ENCODE data around the gene BCL2L12. TPM values are rescaled to one million over a fixed set of nuclear protein-coding genes. Genes with fewer than 3 reads are reported as not detected.
A peak's percentile ranks its signal among the peaks of the same experiment; 100 is the strongest.

Gene BCL2L12
- total and polyA plus RNA-seq, 2 of the 13 experiments (the other 11 are each of a cell fraction or from before 2014, with no cell fraction given), result 26.8 to 40.8 TPM

GRCh38 chr19:49664171-49665035 is 1.3 kb upstream of the BCL2L12 start:
- H3K9ac ChIP-seq (ENCODE audit: insufficient read depth, low read depth, low read length), result peak overlapping the region; percentile 90
- intact Hi-C loops (cut with micrococcal nuclease; ENCODE audit: unreplicated experiment), result loop anchor here (2.0 kb wide), 1 partner anchor 24 kb away; the partner anchor contains the start of gene RRAS
- BruUV-seq (replicated peaks), result no TSS peak
- ATAC-seq (peak; percentile 76), DNase-seq (ENCODE audit: low spot score) (peak; percentile 80), FAIRE-seq (peak; percentile 56)
- no peak overlapping the region for H2AFZ ChIP-seq (ENCODE audit: low read length)
- H4K20me1 ChIP-seq (ENCODE audit: insufficient read depth, low read length), result peaks cover 5% of the 10 kb centered on the region; the same call in 1 of the 2 replicates
- H3K79me2 ChIP-seq (ENCODE audit: insufficient read depth, low read length), result peaks cover 30% of the 10 kb centered on the region
- no peaks in the 10 kb centered on the region for H3K9me3 ChIP-seq (ENCODE audit: low read length)
- H3K27ac ChIP-seq (ENCODE audit: extremely low read length, insufficient read depth, low read length), result peak overlapping the region; percentile 74
- peaks cover 27% of the 10 kb centered on the region for H3K4me1 ChIP-seq (ENCODE audit: insufficient read depth, low read length)
- H3K4me3 ChIP-seq (replicated peaks in 1 of 3; ENCODE audit: insufficient read depth in 1 of 3, low read depth in 2 of 3, low read length in 3 of 3), result peak overlapping the region; percentile 63 to 96 (median 93)
- WGBS (ENCODE audit: low lambda C conversion rate), result under 1% methylated on average over 26 of the region's 53 CpGs
- no peaks in the 10 kb centered on the region; a peak in 1 of 5 replicates for H3K27me3 ChIP-seq (ENCODE audit: control insufficient read depth in 1 of 2, insufficient read depth in 2 of 2, low read length in 2 of 2)
- H3K36me3 ChIP-seq (replicated peaks in 1 of 2; ENCODE audit: control insufficient read depth in 1 of 2, insufficient read depth in 2 of 2, low read length in 2 of 2), result peaks cover 7 to 36% of the 10 kb centered on the region in 2 experiments
- in situ Hi-C loops (cut with HindIII; ENCODE audit: extremely low pct_ligation_motif_present, low pct_unique_long_range_greater_than_20kb), result no loop called here
- POLR2A ChIA-PET, result interaction anchor here (0.8 to 5.7 kb wide), 9 partner anchors 8 to 152 kb away, joined by 3 to 92 read pairs (median 4); partner anchors contain the start of genes FCGRT, PRMT1, RRAS and SCAF1
- peak overlapping the region; percentile 98 for H3K4me2 ChIP-seq (ENCODE audit: low read depth, low read length)
- CTCF ChIA-PET (ENCODE audit: low intra/inter-chr PET ratio, low total read pairs), result no interaction called here
- peak; percentile 53; the same call in 1 of the 2 replicates for TF ChIP-seq ZNF639 (CRISPR knock-in tag; conservative IDR thresholded peaks at IDR 0.05)
- TF ChIP-seq ZNF878 (CRISPR knock-in tag; IDR thresholded peaks at IDR 0.05), result no peak
- TF ChIP-seq ZBTB33 (CRISPR knock-in tag; IDR thresholded peaks at IDR 0.05), result 0 out of 2 replicates have a peak, but pooled peaks have one; percentile 40
- TF ChIP-seq REST (IDR thresholded peaks at IDR 0.05; ENCODE audit: borderline replicate concordance in 1 of 2, low read depth in 1 of 2, low read length in 2 of 2), result peak in 1 of 2 experiments; percentile 18; a peak in 1 of 4 replicates
- TF ChIP-seq ZBTB20 (CRISPR knock-in tag; IDR thresholded peaks at IDR 0.05; ENCODE audit: borderline replicate concordance, low read depth), result peak; percentile 20; the same call in 1 of the 2 replicates
- TF ChIP-seq RBFOX2 (IDR thresholded peaks at IDR 0.05; ENCODE audit: low read depth, low read length), result peak; percentile 81
- no peak for TF ChIP-seq ZNF275 (CRISPR knock-in tag; IDR thresholded peaks at IDR 0.05; ENCODE audit: borderline replicate concordance)
- TF ChIP-seq CENPT (CRISPR knock-in tag; IDR thresholded peaks at IDR 0.05; ENCODE audit: low read depth), result peak; percentile 30; the same call in 1 of the 2 replicates
- TF ChIP-seq ZNF800 (CRISPR knock-in tag; IDR thresholded peaks at IDR 0.05), result peak; percentile 73; the same call in 1 of the 2 replicates
- peak; percentile 71; the same call in 1 of the 2 replicates for TF ChIP-seq ZMAT3 (CRISPR knock-in tag; conservative IDR thresholded peaks at IDR 0.05)

Measured in HepG2 (cell line).